ENCODE measurements around the gene PRAC2.

The PRAC2 gene

DNA sequence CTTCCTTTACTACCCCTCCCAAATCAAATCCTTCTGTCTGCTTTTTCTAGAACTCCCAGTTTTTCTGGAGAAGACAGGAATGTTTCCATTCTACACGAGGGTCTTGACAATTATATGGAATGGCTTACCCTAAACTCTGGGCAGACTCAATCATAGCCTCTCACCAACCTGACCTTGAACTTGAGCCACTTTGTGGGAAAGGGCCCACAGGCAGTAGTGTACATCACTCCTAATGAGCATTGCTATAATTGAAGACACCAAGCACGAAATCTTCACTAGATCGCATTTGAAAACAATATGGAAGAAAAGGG is 7.2 kb downstream of the PRAC2 start:
- H3K4me3 ChIP-seq (ENCODE audit: severe bottlenecking), result no peak overlapping the region
- no peaks in the 10 kb centered on the region for H3K4me1 ChIP-seq (ENCODE audit: insufficient read depth, poor library complexity, severe bottlenecking)
- H3K9me3 ChIP-seq (ENCODE audit: severe bottlenecking), result no peaks in the 10 kb centered on the region
- no peak overlapping the region for H3K27ac ChIP-seq (ENCODE audit: poor library complexity, severe bottlenecking)
- ATAC-seq (ENCODE audit: low read depth) (no peak), DNase-seq (ENCODE audit: low spot score) (no peak)
- H3K36me3 ChIP-seq (ENCODE audit: low read depth), result no peaks in the 10 kb centered on the region
- TF ChIP-seq, protein P1, sequence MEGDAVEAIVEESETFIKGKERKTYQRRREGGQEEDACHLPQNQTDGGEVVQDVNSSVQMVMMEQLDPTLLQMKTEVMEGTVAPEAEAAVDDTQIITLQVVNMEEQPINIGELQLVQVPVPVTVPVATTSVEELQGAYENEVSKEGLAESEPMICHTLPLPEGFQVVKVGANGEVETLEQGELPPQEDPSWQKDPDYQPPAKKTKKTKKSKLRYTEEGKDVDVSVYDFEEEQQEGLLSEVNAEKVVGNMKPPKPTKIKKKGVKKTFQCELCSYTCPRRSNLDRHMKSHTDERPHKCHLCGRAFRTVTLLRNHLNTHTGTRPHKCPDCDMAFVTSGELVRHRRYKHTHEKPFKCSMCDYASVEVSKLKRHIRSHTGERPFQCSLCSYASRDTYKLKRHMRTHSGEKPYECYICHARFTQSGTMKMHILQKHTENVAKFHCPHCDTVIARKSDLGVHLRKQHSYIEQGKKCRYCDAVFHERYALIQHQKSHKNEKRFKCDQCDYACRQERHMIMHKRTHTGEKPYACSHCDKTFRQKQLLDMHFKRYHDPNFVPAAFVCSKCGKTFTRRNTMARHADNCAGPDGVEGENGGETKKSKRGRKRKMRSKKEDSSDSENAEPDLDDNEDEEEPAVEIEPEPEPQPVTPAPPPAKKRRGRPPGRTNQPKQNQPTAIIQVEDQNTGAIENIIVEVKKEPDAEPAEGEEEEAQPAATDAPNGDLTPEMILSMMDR (IDR thresholded peaks at IDR 0.05; ENCODE audit: poor library complexity, severe bottlenecking), result no peak
- H3K27me3 ChIP-seq (ENCODE audit: insufficient read depth, poor library complexity, severe bottlenecking), result peaks cover 96% of the 10 kb centered on the region

DNA sequence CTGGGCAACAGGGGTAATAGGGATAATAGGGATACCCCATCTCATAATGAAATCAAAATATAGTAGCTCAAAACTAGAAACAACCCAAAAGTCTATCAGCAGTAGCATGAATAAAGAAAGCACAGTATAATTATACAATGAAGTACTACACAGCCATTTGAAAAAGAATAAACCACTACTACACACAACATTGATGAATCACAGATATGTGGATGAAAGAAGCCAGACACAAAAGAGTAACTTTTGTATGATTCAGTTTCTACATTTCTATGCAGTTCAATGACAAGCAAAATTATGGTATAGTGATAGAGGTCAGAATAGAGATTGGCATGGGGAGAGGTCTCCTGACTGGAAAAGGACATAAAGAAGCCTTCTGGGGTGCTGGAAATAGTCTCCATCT is 8.4 kb downstream of the PRAC2 start:
- no peak for ATAC-seq (ENCODE audit: low read depth)
- Histone ChIP-seq H3K9me3 (ENCODE audit: severe bottlenecking) (no peaks in the 10 kb centered on the region), H3K27ac (ENCODE audit: poor library complexity, severe bottlenecking) (no peak overlapping the region), H3K4me1 (ENCODE audit: insufficient read depth, poor library complexity, severe bottlenecking) (no peaks in the 10 kb centered on the region), H3K4me3 (ENCODE audit: severe bottlenecking) (no peak overlapping the region), H3K27me3 (ENCODE audit: insufficient read depth, poor library complexity, severe bottlenecking) (peaks cover 96% of the 10 kb centered on the region), H3K36me3 (ENCODE audit: low read depth) (no peaks in the 10 kb centered on the region)
- TF ChIP-seq, protein P1 (IDR thresholded peaks at IDR 0.05; ENCODE audit: poor library complexity, severe bottlenecking), result no peak
- DNase-seq (ENCODE audit: low spot score), result no peak

DNA sequence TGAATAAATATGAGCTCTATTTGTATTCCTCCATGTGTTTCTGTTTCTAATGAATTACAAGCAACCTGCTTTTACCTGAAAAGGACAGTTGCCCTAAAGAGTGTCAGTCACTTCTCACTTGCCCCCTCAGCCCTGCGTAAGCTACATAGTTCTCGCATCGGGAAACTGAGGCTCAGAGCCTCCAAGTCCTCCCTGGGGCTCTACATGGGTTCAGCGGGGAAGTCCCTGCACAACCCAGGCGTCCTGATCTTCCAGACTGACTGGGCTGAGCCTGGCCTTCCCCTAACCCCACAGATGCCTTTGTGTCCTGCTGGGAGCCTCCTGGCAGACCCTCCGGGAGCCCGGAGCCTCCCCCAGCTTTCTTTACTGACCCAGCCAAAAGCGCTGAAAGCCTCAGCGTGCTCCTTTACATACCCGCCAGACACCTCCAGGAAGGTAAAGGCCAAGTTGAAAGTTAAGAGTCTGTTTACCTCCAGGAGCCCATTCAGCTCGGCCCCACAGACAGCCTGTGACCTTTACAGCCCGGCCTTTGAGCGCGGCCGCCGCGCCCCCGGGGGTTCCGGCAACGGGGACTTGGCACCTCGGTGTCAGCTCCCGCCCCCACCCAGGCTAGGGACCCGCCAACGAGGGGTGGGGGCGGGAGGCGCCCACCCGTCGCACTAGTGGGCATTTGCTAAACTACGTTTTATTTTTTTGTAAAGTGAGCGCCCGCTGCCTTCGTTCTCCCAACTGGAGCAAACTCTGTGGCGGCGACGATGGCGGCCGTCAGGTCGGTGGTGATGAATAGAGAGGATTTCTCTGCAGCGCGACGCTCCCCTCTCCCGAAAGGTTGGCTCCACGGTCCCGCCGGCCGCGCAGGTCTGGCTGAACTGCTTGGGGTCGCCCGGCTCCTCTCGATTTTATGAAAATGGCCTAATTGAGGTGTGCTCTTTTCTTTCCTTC is 10.0 kb downstream of the PRAC2 start:
- peaks cover 96% of the 10 kb centered on the region for H3K27me3 ChIP-seq (ENCODE audit: insufficient read depth, poor library complexity, severe bottlenecking)
- TF ChIP-seq, protein P1 (IDR thresholded peaks at IDR 0.05; ENCODE audit: poor library complexity, severe bottlenecking), result no peak
- no peak overlapping the region for H3K4me3 ChIP-seq (ENCODE audit: severe bottlenecking)
- no peak for ATAC-seq (ENCODE audit: low read depth)
- no peaks in the 10 kb centered on the region for H3K36me3 ChIP-seq (ENCODE audit: low read depth)
- no peaks in the 10 kb centered on the region for H3K9me3 ChIP-seq (ENCODE audit: severe bottlenecking)
- DNase-seq (ENCODE audit: low spot score), result peak; percentile 67
- no peak overlapping the region for H3K27ac ChIP-seq (ENCODE audit: poor library complexity, severe bottlenecking)
- H3K4me1 ChIP-seq (ENCODE audit: insufficient read depth, poor library complexity, severe bottlenecking), result no peaks in the 10 kb centered on the region

DNA sequence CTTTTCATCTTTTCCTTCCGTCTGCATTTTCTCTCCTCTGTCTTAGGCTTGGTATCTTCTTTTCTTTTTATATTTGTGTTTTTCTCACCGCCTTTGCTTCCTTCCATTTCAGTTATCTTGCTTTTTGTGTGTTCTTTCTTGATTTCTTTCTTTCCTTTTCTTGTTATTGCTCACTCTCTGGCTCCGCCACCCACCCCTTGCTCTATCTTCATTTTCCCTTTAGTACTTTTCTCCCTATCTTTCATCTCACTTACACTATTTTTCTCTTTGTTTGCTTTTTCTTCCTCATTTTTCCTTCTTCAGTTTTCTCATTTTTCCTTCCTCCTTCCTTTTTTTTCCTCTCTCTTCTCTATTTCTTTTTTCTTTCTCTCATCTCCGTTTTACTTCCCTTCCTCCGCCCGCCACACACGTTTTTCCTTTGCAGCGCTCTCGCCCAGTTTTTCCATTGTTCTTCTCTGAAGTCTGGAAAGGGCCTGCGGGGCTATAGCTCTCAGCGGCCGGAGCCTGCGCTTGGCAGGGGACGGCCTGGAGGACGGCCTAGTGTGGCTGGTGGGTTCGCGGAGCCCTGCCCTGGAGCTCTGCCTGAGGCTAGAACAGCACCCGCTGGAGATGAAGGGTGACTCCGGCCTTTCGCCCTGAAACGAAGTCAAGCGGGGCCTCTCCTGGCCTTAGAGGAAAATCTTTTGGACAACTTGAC is 10.8 kb downstream of the PRAC2 start:
- DNase-seq (ENCODE audit: low spot score) (no peak), ATAC-seq (ENCODE audit: low read depth) (no peak)
- Histone ChIP-seq H3K9me3 (ENCODE audit: severe bottlenecking) (no peaks in the 10 kb centered on the region), H3K27ac (ENCODE audit: poor library complexity, severe bottlenecking) (no peak overlapping the region), H3K4me3 (ENCODE audit: severe bottlenecking) (no peak overlapping the region), H3K4me1 (ENCODE audit: insufficient read depth, poor library complexity, severe bottlenecking) (no peaks in the 10 kb centered on the region), H3K36me3 (ENCODE audit: low read depth) (no peaks in the 10 kb centered on the region), H3K27me3 (ENCODE audit: insufficient read depth, poor library complexity, severe bottlenecking) (peaks cover 96% of the 10 kb centered on the region)
- TF ChIP-seq, protein P1 (IDR thresholded peaks at IDR 0.05; ENCODE audit: poor library complexity, severe bottlenecking), result no peak

All from RWPE2 (cell line).